ENCODE data around the gene COTL1. TPM values are rescaled to one million over a fixed set of nuclear protein-coding genes. Genes with fewer than 3 reads are reported as not detected.

COTL1 gene
- total RNA-seq, 4 donors from 2014 or later: 29.9 to 84.9 (median 52.6) TPM

GRCh38 chr16:84582958-84583516 is 34.8 kb downstream of the COTL1 start:
- peaks cover 0 to 45% (median 13%) of the 10 kb centered on the region in 4 donors for H3K4me1 ChIP-seq
- no peaks in the 10 kb centered on the region for H3K9me3 ChIP-seq
- WGBS, 2 donors: 48 to 63% methylated on average over 11 of the region's 11 CpGs
- peak overlapping the region in 1 of 4 donors; percentile 43 for H3K27ac ChIP-seq
- no peak for DNase-seq (ENCODE audit: low spot score in 2 of 2)
- TF ChIP-seq CTCF (IDR thresholded peaks at IDR 0.05): no peak
- no peak for TF ChIP-seq EP300 (IDR thresholded peaks at IDR 0.05)
- TF ChIP-seq POLR2A (IDR thresholded peaks at IDR 0.05): no peak
- no peaks in the 10 kb centered on the region for H3K27me3 ChIP-seq
- no peaks in the 10 kb centered on the region for H3K36me3 ChIP-seq
- no peak overlapping the region for H3K4me3 ChIP-seq

- Histone ChIP-seq H3K4me3 (no peak overlapping the region), H3K4me1 (peaks cover 0 to 29% (median 12%) of the 10 kb centered on the region in 4 donors), H3K27me3 (no peaks in the 10 kb centered on the region), H3K27ac (no peak overlapping the region), H3K36me3 (no peaks in the 10 kb centered on the region), H3K9me3 (no peaks in the 10 kb centered on the region)
- TF ChIP-seq CTCF (IDR thresholded peaks at IDR 0.05): no peak
- TF ChIP-seq POLR2A (IDR thresholded peaks at IDR 0.05): no peak
- no peak for TF ChIP-seq EP300 (IDR thresholded peaks at IDR 0.05)
- 81 to 83% methylated on average over 8 of the region's 8 CpGs for WGBS, 2 donors
- DNase-seq (ENCODE audit: low spot score in 2 of 2): no peak
Observed at GRCh38 chr16:84581158-84581557, 36.7 kb downstream of the COTL1 start.

DNA sequence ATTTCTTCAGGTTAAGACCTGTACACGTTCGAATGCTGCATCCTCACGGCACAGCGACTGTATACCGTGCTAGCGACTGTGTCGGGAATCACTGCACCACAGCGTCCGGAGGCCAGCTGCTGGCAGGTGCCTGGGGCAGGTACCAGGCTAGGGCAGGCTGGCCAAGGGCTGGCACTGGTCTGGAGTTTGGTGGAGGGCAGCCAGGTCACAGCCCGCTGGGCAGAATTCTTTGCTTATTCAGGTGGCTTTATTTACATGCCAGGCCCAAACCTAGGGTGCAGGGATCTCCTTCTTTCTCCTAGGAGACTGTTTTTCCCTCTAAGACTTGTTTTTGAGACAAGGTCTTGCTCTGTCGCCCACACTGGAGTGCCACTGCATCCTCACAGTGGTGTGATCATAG is 37.9 kb downstream of the COTL1 start:
- DNase-seq (ENCODE audit: low spot score in 2 of 2): no peak
- 85 to 94% methylated on average over 9 to 11 of the region's 11 CpGs for WGBS, 2 donors
- H3K36me3 ChIP-seq: no peaks in the 10 kb centered on the region

DNA sequence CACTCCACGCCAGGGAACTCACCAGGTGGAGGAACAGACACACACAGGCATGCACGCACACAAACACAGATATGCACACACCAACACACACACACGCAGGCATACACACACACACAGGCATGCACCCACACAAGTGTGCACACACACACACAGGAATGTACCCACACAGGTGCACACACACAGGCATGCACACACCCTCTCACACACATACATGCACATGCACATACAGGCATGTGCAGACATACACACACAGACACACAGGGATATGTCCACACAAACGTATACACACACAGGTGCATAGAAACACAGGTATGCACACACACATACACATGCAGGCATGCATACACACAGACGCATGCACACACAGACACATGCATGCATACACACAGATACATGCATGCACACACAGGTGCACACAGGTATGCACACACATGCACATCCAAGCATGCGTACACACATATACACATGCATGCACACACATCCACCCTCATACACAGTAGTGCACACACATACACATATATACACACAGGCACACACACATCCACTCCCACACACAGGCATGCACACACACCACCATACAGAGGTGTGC is 39.2 kb downstream of the COTL1 start:
- Histone ChIP-seq H3K4me3 (no peak overlapping the region), H3K27me3 (no peaks in the 10 kb centered on the region), H3K9me3 (no peaks in the 10 kb centered on the region), H3K4me1 (peaks cover 0 to 4% (median 2%) of the 10 kb centered on the region in 4 donors), H3K27ac (no peak overlapping the region), H3K36me3 (no peaks in the 10 kb centered on the region)
- WGBS, 2 donors: 90 to 92% methylated on average over 6 of the region's 6 CpGs
- no peak for DNase-seq (ENCODE audit: low spot score in 2 of 2)
- TF ChIP-seq EP300 (IDR thresholded peaks at IDR 0.05): no peak
- no peak for TF ChIP-seq POLR2A (IDR thresholded peaks at IDR 0.05)
- TF ChIP-seq CTCF (IDR thresholded peaks at IDR 0.05): no peak

More for the DNA sequence above, 37.9 kb downstream of the COTL1 start:
- H3K27me3 ChIP-seq: no peaks in the 10 kb centered on the region
- H3K4me1 ChIP-seq: peaks cover 0 to 17% (median 7%) of the 10 kb centered on the region in 4 donors
- TF ChIP-seq CTCF (IDR thresholded peaks at IDR 0.05): no peak
- no peak for TF ChIP-seq POLR2A (IDR thresholded peaks at IDR 0.05)
- no peak for TF ChIP-seq EP300 (IDR thresholded peaks at IDR 0.05)
- no peaks in the 10 kb centered on the region for H3K9me3 ChIP-seq
- H3K27ac ChIP-seq: no peak overlapping the region
- no peak overlapping the region for H3K4me3 ChIP-seq

GRCh38 chr16:84577034-84577803 is 40.7 kb downstream of the COTL1 start:
- H3K9me3 ChIP-seq: no peaks in the 10 kb centered on the region

More at GRCh38 chr16:84577034-84577803, 40.7 kb downstream of the COTL1 start:
- Histone ChIP-seq H3K36me3 (no peaks in the 10 kb centered on the region), H3K4me1 (peaks cover 0 to 4% (median 0%) of the 10 kb centered on the region in 4 donors), H3K27me3 (no peaks in the 10 kb centered on the region), H3K4me3 (no peak overlapping the region), H3K27ac (no peak overlapping the region)
- TF ChIP-seq EP300 (IDR thresholded peaks at IDR 0.05) (no peak), CTCF (IDR thresholded peaks at IDR 0.05) (no peak), POLR2A (IDR thresholded peaks at IDR 0.05) (no peak)
- 89 to 94% methylated on average over 15 of the region's 15 CpGs for WGBS, 2 donors
- no peak for DNase-seq (ENCODE audit: low spot score in 2 of 2)
